ENCODE results near the gene ZNF782. TPM values are rescaled to one million over a fixed set of nuclear protein-coding genes. Genes with fewer than 3 reads are reported as not detected.
A peak's percentile ranks its signal among the peaks of the same experiment; 100 is the strongest.

Gene ZNF782
- total RNA-seq, 4 donors from 2014 or later: 5.8 to 17.0 (median 7.5) TPM

GRCh38 chr9:96859461-96860198 is 5.3 kb upstream of the ZNF782 start:
- intact Hi-C loops (cut with DNase I): loop anchor here (5.0 to 10.0 kb wide), 2 partner anchors 175 to 538 kb away; partner anchors contain the start of gene CTSV
- Histone ChIP-seq H3K27me3 (no peaks in the 10 kb centered on the region), H3K4me1 (peaks cover 0 to 6% (median 4%) of the 10 kb centered on the region in 4 donors), H3K36me3 (peaks cover 0 to 7% (median 0%) of the 10 kb centered on the region in 4 donors), H3K27ac (replicated peaks in 1 of 4) (no peak overlapping the region), H3K4me3 (no peak overlapping the region), H3K9me3 (no peaks in the 10 kb centered on the region)
- 86% methylated on average over 7 of the region's 8 CpGs for WGBS
- TF ChIP-seq CTCF (IDR thresholded peaks at IDR 0.05) (no peak), POLR2A (IDR thresholded peaks at IDR 0.05; ENCODE audit: low read depth) (no peak), POLR2AphosphoS5 (IDR thresholded peaks at IDR 0.05) (no peak), EP300 (IDR thresholded peaks at IDR 0.05) (no peak)
- DNase-seq (ENCODE audit: extremely low spot score): no peak

- Histone ChIP-seq H3K27ac (replicated peaks in 1 of 4) (no peak overlapping the region), H3K4me3 (no peak overlapping the region), H3K4me1 (peaks cover 0 to 8% (median 6%) of the 10 kb centered on the region in 4 donors), H3K27me3 (no peaks in the 10 kb centered on the region), H3K36me3 (peaks cover 0 to 7% (median 0%) of the 10 kb centered on the region in 4 donors), H3K9me3 (no peaks in the 10 kb centered on the region)
- no peak for DNase-seq (ENCODE audit: extremely low spot score)
- intact Hi-C loops (cut with DNase I): loop anchor here (10.0 kb wide), 1 partner anchor 176 kb away; the partner anchor contains the start of gene CTSV
- TF ChIP-seq POLR2AphosphoS5 (IDR thresholded peaks at IDR 0.05) (no peak), CTCF (IDR thresholded peaks at IDR 0.05) (no peak), EP300 (IDR thresholded peaks at IDR 0.05) (no peak)
- WGBS: 68% methylated on average over 5 of the region's 8 CpGs
Observed at GRCh38 chr9:96858670-96859069, 4.4 kb upstream of the ZNF782 start.

- Histone ChIP-seq H3K27ac (replicated peaks in 1 of 4) (no peak overlapping the region), H3K27me3 (no peaks in the 10 kb centered on the region), H3K36me3 (peaks cover 0 to 7% (median 0%) of the 10 kb centered on the region in 4 donors), H3K4me1 (peaks cover 4 to 14% (median 12%) of the 10 kb centered on the region in 4 donors), H3K9me3 (no peaks in the 10 kb centered on the region), H3K4me3 (no peak overlapping the region)
- intact Hi-C loops (cut with DNase I): loop anchor here (10.0 kb wide), 1 partner anchor 177 kb away; the partner anchor contains the start of gene CTSV
- no peak for TF ChIP-seq POLR2A (IDR thresholded peaks at IDR 0.05; ENCODE audit: low read depth)
- WGBS: 85% methylated on average over 2 of the region's 2 CpGs
- no peak for DNase-seq (ENCODE audit: extremely low spot score)
Observed at GRCh38 chr9:96858018-96858573, 3.8 kb upstream of the ZNF782 start.

GRCh38 chr9:96856363-96857286 is 2.3 kb upstream of the ZNF782 start:
- Histone ChIP-seq H3K9me3 (no peaks in the 10 kb centered on the region), H3K4me3 (no peak overlapping the region), H3K27ac (replicated peaks in 1 of 4) (no peak overlapping the region), H3K36me3 (peaks cover 0 to 7% (median 0%) of the 10 kb centered on the region in 4 donors), H3K4me1 (peaks cover 10 to 29% (median 26%) of the 10 kb centered on the region in 4 donors), H3K27me3 (no peaks in the 10 kb centered on the region)
- WGBS: 16% methylated on average over 6 of the region's 6 CpGs
- no peak for DNase-seq (ENCODE audit: extremely low spot score)
- intact Hi-C loops (cut with DNase I): loop anchor here (10.0 kb wide), 1 partner anchor 178 kb away; the partner anchor contains the start of gene CTSV
- no peak for TF ChIP-seq POLR2AphosphoS5 (IDR thresholded peaks at IDR 0.05)
- no peak for TF ChIP-seq EP300 (IDR thresholded peaks at IDR 0.05)
- TF ChIP-seq POLR2A (IDR thresholded peaks at IDR 0.05; ENCODE audit: low read depth): no peak
- TF ChIP-seq CTCF (IDR thresholded peaks at IDR 0.05): peak; percentile 70 to 90 (median 87)
